HG02759 (cell line): ENCODE results near the gene SMIM1.

Source experiments
- ATAC-seq: cut with Tn5 transposase; IDR thresholded peaks from one replicate; pipeline ENCODE4 v1.9.1; 2021; ENCODE audit warnings: mild to moderate bottlenecking, moderate library complexity; ENCODE audit not compliant: unreplicated experiment

SMIM1 gene

GRCh38 chr1:3817821-3818597 is 45.5 kb downstream of the SMIM1 start:
- no peak for ATAC-seq

GRCh38 chr1:3819771-3820200 is 47.2 kb downstream of the SMIM1 start:
- no peak for ATAC-seq

GRCh38 chr1:3820316-3820715 is 47.8 kb downstream of the SMIM1 start:
- no peak for ATAC-seq

GRCh38 chr1:3821004-3821403 is 48.5 kb downstream of the SMIM1 start:
- ATAC-seq, result no peak

GRCh38 chr1:3821447-3821846 is 48.9 kb downstream of the SMIM1 start:
- ATAC-seq, result no peak

- ATAC-seq, result no peak
Measured at GRCh38 chr1:3821908-3822307, 49.4 kb downstream of the SMIM1 start.

GRCh38 chr1:3822421-3822820 is 49.9 kb downstream of the SMIM1 start:
- ATAC-seq, result no peak

- ATAC-seq, result no peak
Measured at GRCh38 chr1:3824650-3825049, 52.1 kb downstream of the SMIM1 start.

GRCh38 chr1:3825356-3825755 is 52.8 kb downstream of the SMIM1 start:
- ATAC-seq, result no peak
